Endothelial cell of umbilical vein (primary cell): Measurements from ENCODE around the gene LENG8. TPM values are rescaled to one million over a fixed set of nuclear protein-coding genes. Genes with fewer than 3 reads are reported as not detected.
"Not testable (repeated sequence)": the region's sequence is repeated elsewhere in the genome, so short reads cannot be mapped to it uniquely, and the experiment has no call there.

Experiments used
- BruUV-seq: library from RNA; stranded (reverse); fragments of 400-500 nt; replicated peaks from 2 replicates; lab custom pipeline; 2021; lab: Mats Ljungman, UMichigan
- CTCF ChIA-PET: fragments of 300-600, 350-600 bp; sonication (Branson Sonifier 250); formaldehyde crosslinking; loops from one replicate; lab custom pipeline; 2021; ENCODE audit warnings: antibody characterized with exemption, inconsistent platforms; lab: Charles Lee
- POLR2A ChIA-PET: fragments of 300-600, 350-600 bp; sonication (Branson Sonifier 250); formaldehyde crosslinking; loops from one replicate; lab custom pipeline; 2021; ENCODE audit warnings: antibody characterized with exemption, inconsistent platforms; lab: Charles Lee
- DNase-seq: peaks from one replicate; pipeline ENCODE4 v3.0.0-alpha.2; 2011; ENCODE audit warnings: low read depth, low spot score
- FAIRE-seq: peaks from 2 replicates; lab custom pipeline; 2011; peaks lifted over from hg19 to GRCh38; lab: Jason Lieb, UNC
- H2AFZ ChIP-seq: 2 replicates; pipeline ENCODE4 v1.6.0; 2012; ENCODE audit warnings: low read depth, low read length, control low read depth, inconsistent platforms
- H3K27ac ChIP-seq: 2 replicates; pipeline ENCODE4 v1.5.1; 2011; ENCODE audit warnings: low read depth, mild to moderate bottlenecking, control low read depth, low read length, moderate library complexity; ENCODE audit not compliant: insufficient read depth
- H3K27me3 ChIP-seq, 2 experiments: 2 replicates each; pipeline versions ENCODE4 v1.6.0 to v1.6.1; 2011; ENCODE audit warnings: low read length in 2 of 2, mixed read lengths in 1 of 2; ENCODE audit not compliant: control insufficient read depth in 2 of 2, insufficient read depth in 2 of 2
- H3K36me3 ChIP-seq, 2 experiments: 2 replicates in 1 of 2; 3 replicates in 1 of 2; pipeline ENCODE4 v1.5.1; 2011; ENCODE audit warnings: low read length in 2 of 2, mild to moderate bottlenecking in 1 of 2, moderate library complexity in 1 of 2; ENCODE audit not compliant: control insufficient read depth in 2 of 2, insufficient read depth in 2 of 2; ENCODE audit errors: extremely low read depth in 1 of 2
- H3K4me1 ChIP-seq: 3 replicates; pipeline ENCODE4 v1.5.1; 2011; ENCODE audit warnings: mild to moderate bottlenecking, low read length; ENCODE audit not compliant: control insufficient read depth, insufficient read depth; ENCODE audit errors: extremely low read depth
- H3K4me2 ChIP-seq: 2 replicates; pipeline ENCODE4 v1.6.1; 2011; ENCODE audit warnings: low read length, control low read depth, mixed read lengths; ENCODE audit not compliant: insufficient read depth
- H3K4me3 ChIP-seq, 3 experiments: fragments of 200-600 bp in 1 of 3; sonication (generic), shearing (Covaris generic) in 1 of 3; replicated peaks in 1 of 3; 2 replicates each; pipeline ENCODE4 v1.5.1; 2011 to 2016; ENCODE audit warnings: control low read depth in 3 of 3, low read length in 3 of 3, mild to moderate bottlenecking in 2 of 3, inconsistent platforms in 1 of 3, low read depth in 1 of 3, moderate library complexity in 1 of 3; ENCODE audit not compliant: insufficient read depth in 1 of 3
- H3K79me2 ChIP-seq: 2 replicates; pipeline ENCODE4 v1.6.0; 2012; ENCODE audit warnings: low read length, inconsistent platforms; ENCODE audit not compliant: control insufficient read depth, insufficient read depth
- H3K9ac ChIP-seq: replicated peaks from 2 replicates; pipeline ENCODE3; 2011; ENCODE audit warnings: low read length, control low read depth; ENCODE audit not compliant: insufficient read depth; ENCODE audit errors: extremely low read depth
- H3K9me1 ChIP-seq: replicated peaks from 3 replicates; pipeline ENCODE4 v1.6.0; 2011; ENCODE audit warnings: mild to moderate bottlenecking, low read length; ENCODE audit not compliant: control insufficient read depth, insufficient read depth; ENCODE audit errors: extremely low read depth
- H3K9me3 ChIP-seq: replicated peaks from 2 replicates; pipeline ENCODE4 v1.5.1; 2012; ENCODE audit warnings: low read length, inconsistent platforms; ENCODE audit not compliant: control insufficient read depth, insufficient read depth
- H4K20me1 ChIP-seq: replicated peaks from 2 replicates; pipeline ENCODE3; 2011; ENCODE audit warnings: mild to moderate bottlenecking, low read length; ENCODE audit not compliant: control insufficient read depth, insufficient read depth; ENCODE audit errors: extremely low read depth
- EZH2 ChIP-seq: IDR thresholded peaks from 2 replicates; pipeline ENCODE4 v1.6.1; 2012; ENCODE audit warnings: borderline replicate concordance, low read depth, mild to moderate bottlenecking, moderate library complexity, low read length, inconsistent platforms; ENCODE audit not compliant: severe bottlenecking
- FOS ChIP-seq: IDR thresholded peaks from 2 replicates; pipeline ENCODE4 v1.6.1; 2011; ENCODE audit warnings: mild to moderate bottlenecking, low read length, moderate library complexity, borderline replicate concordance; ENCODE audit not compliant: insufficient read depth
- GATA2 ChIP-seq: IDR thresholded peaks from 2 replicates; pipeline ENCODE4 v1.7.0; 2011; ENCODE audit warnings: low read depth, mild to moderate bottlenecking, moderate library complexity, mixed read lengths, low read length; ENCODE audit not compliant: insufficient read length, insufficient read depth
- JUN ChIP-seq: IDR thresholded peaks from 2 replicates; pipeline ENCODE4 v1.6.1; 2011; ENCODE audit warnings: borderline replicate concordance, low read depth; ENCODE audit not compliant: insufficient read length, insufficient read depth
- MYC ChIP-seq: IDR thresholded peaks from one replicate; pipeline ENCODE4 v1.6.1; 2011; ENCODE audit warnings: mild to moderate bottlenecking, low read depth, low read length
- POLR2A ChIP-seq: IDR thresholded peaks from 2 replicates; pipeline ENCODE4 v1.6.1; 2012; ENCODE audit warnings: low read depth, mild to moderate bottlenecking, control low read depth, low read length
- POLR2AphosphoS5 ChIP-seq: IDR thresholded peaks from 2 replicates; pipeline ENCODE4 v1.6.1; 2012; ENCODE audit warnings: low read depth, mild to moderate bottlenecking, control low read depth, low read length, moderate library complexity; ENCODE audit not compliant: insufficient read depth
- dilution Hi-C: fragments of 300-500 bp; cut with MboI; formaldehyde crosslinking; loops from one replicate; pipeline ENCODE4 v1.15.0; 2019; ENCODE audit warnings: low sequenced_read_pairs; ENCODE audit not compliant: extremely low pct_ligation_motif_present
- intact Hi-C: fragments of 100-400 bp; cut with micrococcal nuclease; formaldehyde crosslinking; loops from one replicate; pipeline ENCODE4 v1.10.0; 2022
- polyA plus RNA-seq, 4 experiments: library from polyadenylated mRNA; depleted of rRNA in 3 of 4; stranded (reverse) in 3 of 4; unstranded in 1 of 4; fragments of >200 nt; gene quantifications; 2 replicates each; pipeline versions ENCODE4 v1.2.1 to v1.2.3, GENCODE V29; 2011 to 2012; ENCODE audit warnings: missing spikeins in 1 of 4
- total RNA-seq: library from RNA; stranded (reverse); gene quantifications from 2 replicates; pipeline ENCODE4 v1.2.3, GENCODE V29; 2021
- TF ChIP-seq, protein P1 (sequence below), 2 donors: IDR thresholded peaks; 1 replicate in 1 of 2; 2 replicates in 1 of 2; pipeline ENCODE4 v1.5.1; 2011; ENCODE audit warnings: low read length in 2 of 2, mild to moderate bottlenecking in 2 of 2, moderate library complexity in 2 of 2, control low read depth in 1 of 2, inconsistent platforms in 1 of 2, low read depth in 1 of 2; ENCODE audit not compliant: insufficient read depth in 1 of 2; ENCODE audit errors: extremely low read depth in 1 of 2
- TF ChIP-seq, protein P2 (sequence below): IDR thresholded peaks from 2 replicates; pipeline ENCODE4 v1.6.1; 2011; ENCODE audit not compliant: insufficient read depth, insufficient read length

LENG8 gene
- total and polyA plus RNA-seq, 2 donors (not counting 3 experiments of a cell fraction or from before 2014, with no cell fraction given), result 130 to 218 TPM

DNA sequence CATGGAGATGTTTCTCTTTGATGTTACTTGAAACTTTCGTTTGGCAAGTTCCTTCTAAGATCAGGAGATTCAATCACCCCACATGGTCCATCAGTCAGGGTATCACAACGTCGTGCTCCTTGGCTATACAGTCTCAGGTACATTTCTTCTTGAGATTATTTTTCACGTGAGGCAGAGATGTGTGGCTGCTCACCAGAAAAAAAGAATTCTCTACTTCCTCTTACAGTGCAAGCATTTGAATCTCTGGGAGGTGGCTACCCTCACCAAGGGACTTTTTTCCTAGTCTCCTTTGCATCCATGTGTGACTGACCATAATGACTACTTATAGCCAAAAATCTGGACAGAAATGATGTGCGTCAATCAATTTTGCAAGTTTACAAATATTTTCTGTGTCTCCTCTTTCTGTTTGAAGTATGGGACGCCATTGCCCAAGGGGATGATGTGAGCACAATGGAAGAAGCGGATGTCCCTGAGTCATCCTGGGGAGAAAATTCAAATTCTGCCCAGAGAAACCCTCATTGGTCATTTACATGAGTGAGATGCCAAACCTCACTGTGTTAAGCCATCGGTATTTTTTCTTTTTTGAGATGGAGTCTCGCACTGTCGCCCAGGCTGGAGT, 45.1 kb downstream of the LENG8 start:
- H3K4me2 ChIP-seq, result no peak overlapping the region
- FAIRE-seq, result no peak
- CTCF ChIA-PET, result no interaction called here

DNA sequence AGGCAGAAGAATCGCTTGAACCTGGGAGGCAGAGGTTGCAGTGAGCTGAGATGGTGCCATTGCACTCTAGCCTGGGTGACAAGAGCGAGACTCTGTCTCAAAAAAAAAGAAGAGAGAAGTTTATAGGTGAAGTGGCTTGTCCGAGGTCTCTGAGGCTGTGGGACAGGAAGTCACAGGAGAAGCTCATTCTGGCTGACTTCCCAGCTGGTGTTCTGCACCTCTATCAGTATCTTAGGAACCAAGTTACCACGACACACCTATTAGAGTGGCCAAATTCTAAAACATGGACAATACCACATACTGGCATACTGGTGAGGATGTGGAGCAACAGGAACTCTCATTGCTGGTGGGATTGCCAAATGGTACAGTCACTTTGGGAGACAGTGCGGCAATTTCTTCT, 46.3 kb downstream of the LENG8 start:
- H3K9me3 ChIP-seq, H3K4me2 ChIP-seq, FAIRE-seq, intact Hi-C loops, H2AFZ ChIP-seq, BruUV-seq, H3K27ac ChIP-seq, POLR2A ChIA-PET, H3K79me2 ChIP-seq, H3K27me3 ChIP-seq, H3K4me1 ChIP-seq, H3K9ac ChIP-seq, H4K20me1 ChIP-seq, H3K9me1 ChIP-seq, H3K36me3 ChIP-seq, DNase-seq, dilution Hi-C loops, H3K4me3 ChIP-seq: not testable (repeated sequence)
- CTCF ChIA-PET, result interaction anchor here (1.2 kb wide), 1 partner anchor 157 kb away, joined by 3 read pairs; no protein-coding TSS in a partner anchor

More for the DNA sequence above, 45.1 kb downstream of the LENG8 start:
- BruUV-seq, result no TSS peak
- Histone ChIP-seq H3K9ac (no peak overlapping the region), H3K36me3 (no peaks in the 10 kb centered on the region), H3K27me3 (no peaks in the 10 kb centered on the region), H2AFZ (no peak overlapping the region), H3K79me2 (no peaks in the 10 kb centered on the region), H3K9me3 (no peaks in the 10 kb centered on the region), H3K9me1 (no peaks in the 10 kb centered on the region), H3K4me1 (no peaks in the 10 kb centered on the region), H4K20me1 (no peaks in the 10 kb centered on the region), H3K27ac (no peak overlapping the region), H3K4me3 (no peak overlapping the region)
- DNase-seq, result no peak
- dilution Hi-C loops, result no loop called here
- POLR2A ChIA-PET, result no interaction called here
- TF ChIP-seq, protein P1, sequence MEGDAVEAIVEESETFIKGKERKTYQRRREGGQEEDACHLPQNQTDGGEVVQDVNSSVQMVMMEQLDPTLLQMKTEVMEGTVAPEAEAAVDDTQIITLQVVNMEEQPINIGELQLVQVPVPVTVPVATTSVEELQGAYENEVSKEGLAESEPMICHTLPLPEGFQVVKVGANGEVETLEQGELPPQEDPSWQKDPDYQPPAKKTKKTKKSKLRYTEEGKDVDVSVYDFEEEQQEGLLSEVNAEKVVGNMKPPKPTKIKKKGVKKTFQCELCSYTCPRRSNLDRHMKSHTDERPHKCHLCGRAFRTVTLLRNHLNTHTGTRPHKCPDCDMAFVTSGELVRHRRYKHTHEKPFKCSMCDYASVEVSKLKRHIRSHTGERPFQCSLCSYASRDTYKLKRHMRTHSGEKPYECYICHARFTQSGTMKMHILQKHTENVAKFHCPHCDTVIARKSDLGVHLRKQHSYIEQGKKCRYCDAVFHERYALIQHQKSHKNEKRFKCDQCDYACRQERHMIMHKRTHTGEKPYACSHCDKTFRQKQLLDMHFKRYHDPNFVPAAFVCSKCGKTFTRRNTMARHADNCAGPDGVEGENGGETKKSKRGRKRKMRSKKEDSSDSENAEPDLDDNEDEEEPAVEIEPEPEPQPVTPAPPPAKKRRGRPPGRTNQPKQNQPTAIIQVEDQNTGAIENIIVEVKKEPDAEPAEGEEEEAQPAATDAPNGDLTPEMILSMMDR (IDR thresholded peaks at IDR 0.05; ENCODE audit: extremely low read depth in 1 of 2, insufficient read depth in 1 of 2, low read depth in 1 of 2, low read length in 2 of 2), result no peak
- TF ChIP-seq EZH2 (no peak), JUN (no peak), POLR2A (no peak), POLR2AphosphoS5 (no peak), MYC (no peak), FOS (no peak), GATA2 (no peak)
- TF ChIP-seq, protein P2, sequence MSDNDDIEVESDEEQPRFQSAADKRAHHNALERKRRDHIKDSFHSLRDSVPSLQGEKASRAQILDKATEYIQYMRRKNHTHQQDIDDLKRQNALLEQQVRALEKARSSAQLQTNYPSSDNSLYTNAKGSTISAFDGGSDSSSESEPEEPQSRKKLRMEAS, result no peak
- intact Hi-C loops, result no loop called here
